Psoas muscle (tissue), 8 donors: ENCODE results near the gene GARRE1. TPM values are rescaled to one million over a fixed set of nuclear protein-coding genes. Genes with fewer than 3 reads are reported as not detected.
"Not testable (repeated sequence)": the region's sequence is repeated elsewhere in the genome, so short reads cannot be mapped to it uniquely, and the experiment has no call there.

ENCODE experiments used
- ATAC-seq, 4 donors: fragments of 200-7000 bp; cut with Tn5 transposase; one replicate each; pipeline ENCODE4 v1.9.1; 2020; ENCODE audit warnings: moderate library complexity in 3 of 4, mild to moderate bottlenecking in 2 of 4
- DNase-seq, 2 donors: peaks; one replicate each; pipeline ENCODE4 v3.0.0-alpha.2; 2020
- H3K27ac ChIP-seq: fragments of 200-600 bp; one replicate; pipeline ENCODE4 v1.8.0; 2022
- H3K27me3 ChIP-seq, 3 donors: fragments of 200-600 bp in 1 of 3; one replicate each; pipeline versions ENCODE4 v1.6.1 to v1.8.0; 2013 to 2022; ENCODE audit warnings: low read length in 2 of 3, mild to moderate bottlenecking in 2 of 3, moderate library complexity in 1 of 3; ENCODE audit not compliant: insufficient read depth in 3 of 3
- H3K36me3 ChIP-seq, 2 donors: fragments of 200-600 bp in 1 of 2; one replicate each; pipeline versions ENCODE4 v1.6.1 to v1.8.0; 2013 to 2022; ENCODE audit warnings: low read depth in 1 of 2, mild to moderate bottlenecking in 1 of 2, moderate library complexity in 1 of 2; ENCODE audit not compliant: insufficient read depth in 1 of 2
- H3K4me1 ChIP-seq: fragments of 200-600 bp; one replicate; pipeline ENCODE4 v1.8.0; 2022
- H3K4me3 ChIP-seq: fragments of 200-600 bp; one replicate; pipeline ENCODE4 v1.8.0; 2022; ENCODE audit warnings: mild to moderate bottlenecking
- H3K9me3 ChIP-seq: fragments of 200-600 bp; one replicate; pipeline ENCODE4 v1.8.0; 2022
- CTCF ChIP-seq: fragments of 200-600 bp; IDR thresholded peaks from one replicate; pipeline ENCODE4 v1.8.0; 2022; ENCODE audit warnings: antibody characterized with exemption
- WGBS, 3 donors: extraction: QIAGEN DNeasy Blood & Tissue Kit; methylation state at CpG; one replicate each; pipeline versions ENCODE4 v1.1.6 to v1.1.7; 2013; 5-methylcytosine and 5-hydroxymethylcytosine counted together
- intact Hi-C, 2 donors: fragments of 100-400 bp; cut with DNase I; formaldehyde crosslinking; loops; one replicate each; pipeline versions ENCODE4 v1.11.0 to v1.14.2; 2022
- long read RNA-seq, 2 donors: library from polyadenylated mRNA; unstranded; transcript quantifications; one replicate each; pipeline ENCODE4 v2.0.0, GENCODE V29; 2021
- polyA plus RNA-seq, 3 donors: library from polyadenylated mRNA; stranded (reverse); fragments of 200-250 nt; gene quantifications; one replicate each; pipeline ENCODE4 v1.2.3, GENCODE V29; 2013
- total RNA-seq, 4 donors: library from RNA; stranded (reverse); fragmentation: NEBNext Ultra II Directional in 2 of 4; extraction: Animal tissue kit (Norgen Biotek cat#: 25700) in 2 of 4; gene quantifications; one replicate each; pipeline versions ENCODE4 v1.2.1 to v1.2.4, GENCODE V29; 2021 to 2023
- donor health status: healthy with polysubstance abuse.
- donor health status: DM: no; HTN: no; CAD: no; lungs with moderate emphysema.
- donor health status: Bipolar disorder and iron deficiency.
- donor health status: healthy.
- donor health status: DM: yes; HTN: yes; CAD: no.
- donor health status: DM: no; HTN: no; CAD: no.
- donor health status: DM: no; HTN: no; CAD: no.
- donor health status: DM: yes; HTN: yes; CAD: no.

The GARRE1 gene
- total RNA-seq (10 to 100 TPM; 16.4 to 22.8 (median 17.8) TPM), polyA plus RNA-seq (10 to 100 TPM in 1 of 3 donors, 1 to 10 TPM in 2; 4.8 to 13.8 (median 6.2) TPM)
- long read RNA-seq, donor 1, partial matches to known transcripts = 3 of 4 reads
- long read RNA-seq, donor 1, other reads (novel, unspliced or antisense) = 1 of 4 reads
- long read RNA-seq, donor 2, full-length matches to known transcripts = 2 of 25 reads
- long read RNA-seq, donor 2, partial matches to known transcripts = 15 of 25 reads
- long read RNA-seq, donor 2, other reads (novel, unspliced or antisense) = 8 of 25 reads

GRCh38 chr19:34254046-34254697 lies at the start of gene GARRE1:
Gene GARRE1 (plus strand): TSS chr19:34254554. CDS start chr19:34300474, 45,920 bp downstream.
- TF ChIP-seq CTCF = no peak
- peaks cover 33% of the 10 kb centered on the region for H3K4me1 ChIP-seq
- 0 to 1% (median 0%) methylated on average over 17 to 56 of the region's 56 CpGs for WGBS, 3 donors
- intact Hi-C loops = loop anchor here in 1 of 2 donors (5.0 kb wide), 1 partner anchor 83 kb away; no protein-coding TSS in a partner anchor
- H3K4me3 ChIP-seq = peak within 1 kb of the TSS; percentile 100
- DNase-seq = peak; percentile 85 to 92
- peak within 1 kb of the TSS; percentile 100 for H3K27ac ChIP-seq
- H3K36me3 ChIP-seq = no peaks in the 10 kb centered on the region
- H3K9me3 ChIP-seq = no peaks in the 10 kb centered on the region
- no peaks in the 10 kb centered on the region for H3K27me3 ChIP-seq
- peak; percentile 87 to 92 (median 89) for ATAC-seq

- H3K4me3 ChIP-seq, ATAC-seq, H3K27me3 ChIP-seq, DNase-seq, intact Hi-C loops, H3K27ac ChIP-seq, H3K4me1 ChIP-seq, H3K9me3 ChIP-seq: not testable (repeated sequence)
- peaks cover 0 to 89% of the 10 kb centered on the region in 2 donors for H3K36me3 ChIP-seq
- 96% methylated on average over 7 of the region's 7 CpGs for WGBS, 3 donors
Measured at GRCh38 chr19:34205324-34205723, 49.0 kb upstream of the GARRE1 start.

- no peaks in the 10 kb centered on the region for H3K4me1 ChIP-seq
- DNase-seq (no peak), ATAC-seq (no peak)
- no peak overlapping the region for H3K4me3 ChIP-seq
- WGBS, 3 donors = 89 to 95% (median 93%) methylated on average over 1 of the region's 1 CpG
- intact Hi-C loops = no loop called here
- H3K27me3 ChIP-seq = no peaks in the 10 kb centered on the region
- no peak overlapping the region for H3K27ac ChIP-seq
- no peak for TF ChIP-seq CTCF
- H3K36me3 ChIP-seq = peaks cover 0 to 93% of the 10 kb centered on the region in 2 donors
- H3K9me3 ChIP-seq = no peaks in the 10 kb centered on the region
Measured at GRCh38 chr19:34208291-34208884, 46.0 kb upstream of the GARRE1 start.

GRCh38 chr19:34209726-34210125 lies 44.6 kb upstream of the GARRE1 start:
- 79 to 88% (median 88%) methylated on average over 4 of the region's 4 CpGs for WGBS, 3 donors
- Histone ChIP-seq H3K27me3 (no peaks in the 10 kb centered on the region), H3K4me1 (no peaks in the 10 kb centered on the region), H3K4me3 (no peak overlapping the region), H3K9me3 (no peaks in the 10 kb centered on the region), H3K27ac (no peak overlapping the region), H3K36me3 (peaks cover 0 to 94% of the 10 kb centered on the region in 2 donors)
- no peak for TF ChIP-seq CTCF
- intact Hi-C loops = no loop called here
- DNase-seq (no peak), ATAC-seq (no peak)

GRCh38 chr19:34213283-34213682 lies 41.1 kb upstream of the GARRE1 start:
- 78 to 85% (median 79%) methylated on average over 2 of the region's 2 CpGs for WGBS, 3 donors
- Histone ChIP-seq H3K9me3 (no peaks in the 10 kb centered on the region), H3K36me3 (peaks cover 0 to 87% of the 10 kb centered on the region in 2 donors), H3K4me1 (peaks cover 7% of the 10 kb centered on the region), H3K4me3 (no peak overlapping the region), H3K27me3 (no peaks in the 10 kb centered on the region), H3K27ac (no peak overlapping the region)
- ATAC-seq = no peak
- DNase-seq = no peak
- intact Hi-C loops = no loop called here
- no peak for TF ChIP-seq CTCF
